Urothelium cell line (cell line): ENCODE measurements around the gene RIN2.

Experiments used
- DNase-seq: peaks from one replicate; pipeline ENCODE4 v3.0.0; 2011; ENCODE audit warnings: low spot score, mixed read lengths
- FAIRE-seq: peaks from 2 replicates; lab custom pipeline; 2011; peaks lifted over from hg19 to GRCh38; lab: Jason Lieb, UNC

Gene RIN2

GRCh38 chr20:19758133-19758500, at the start of gene RIN2:
RIN2 (plus strand) TSS chr20:19758258; CDS start chr20:19889602, 131,344 bp downstream.
- FAIRE-seq: no peak
- peak; percentile 76 for DNase-seq

GRCh38 chr20:19709635-19710335, 48.3 kb upstream of the RIN2 start:
- FAIRE-seq (no peak), DNase-seq (no peak)

DNA sequence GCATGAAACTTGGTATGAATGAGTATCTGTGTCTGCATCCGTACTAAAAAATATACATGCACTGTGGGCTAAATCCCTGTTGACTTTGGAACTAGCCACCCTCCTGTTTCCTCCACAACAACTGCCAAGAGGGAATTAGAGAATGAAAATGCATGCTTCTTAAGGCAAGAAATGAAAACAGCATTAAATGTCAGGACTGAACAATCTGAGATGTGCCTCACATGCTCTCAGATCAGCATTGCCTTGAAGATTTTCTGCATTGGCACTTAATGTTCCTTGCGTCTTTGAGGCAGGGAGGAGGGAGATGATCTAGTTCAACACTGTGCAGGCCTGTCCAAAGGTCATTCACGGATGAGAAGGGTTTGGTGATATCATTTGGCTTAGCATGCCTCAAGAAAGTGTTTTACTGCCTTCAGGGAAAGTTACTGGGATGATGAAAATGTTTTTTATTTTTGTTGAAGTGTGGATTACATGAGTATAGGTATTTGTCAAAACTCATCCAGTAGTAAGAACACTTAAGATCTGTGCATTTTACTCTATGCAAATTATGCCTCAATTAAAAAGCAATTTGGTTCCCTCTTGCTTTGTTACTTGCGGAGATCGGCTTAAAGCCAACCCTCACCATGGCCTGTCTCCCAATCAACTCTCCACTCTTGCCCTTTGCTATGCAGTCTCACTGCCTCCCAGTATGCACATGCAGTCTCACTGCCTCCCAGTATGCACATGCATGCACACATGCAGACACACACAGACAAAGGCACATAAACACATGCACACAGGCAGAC, 47.5 kb upstream of the RIN2 start:
- no peak for FAIRE-seq

DNA sequence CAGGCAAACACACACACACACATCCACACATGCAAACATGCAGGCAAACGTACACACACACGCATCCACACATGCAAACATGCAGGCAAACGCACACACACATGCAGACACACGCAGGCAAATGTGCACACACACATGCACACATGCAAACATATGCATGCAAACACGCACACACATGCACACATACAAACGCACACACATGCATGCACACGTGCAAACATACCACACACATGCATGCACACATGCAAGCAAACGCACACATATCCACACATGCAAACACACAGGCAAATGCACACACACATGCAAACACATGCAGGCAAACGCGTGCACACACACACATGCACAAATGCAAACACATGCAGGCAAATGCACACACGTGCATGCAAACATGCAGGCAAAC, 46.9 kb upstream of the RIN2 start:
- DNase-seq: no peak
- peak; percentile 93 for FAIRE-seq

More for the DNA sequence above, 47.5 kb upstream of the RIN2 start:
- DNase-seq: no peak

GRCh38 chr20:19712721-19713260, 45.3 kb upstream of the RIN2 start:
- DNase-seq: no peak
- no peak for FAIRE-seq

DNA sequence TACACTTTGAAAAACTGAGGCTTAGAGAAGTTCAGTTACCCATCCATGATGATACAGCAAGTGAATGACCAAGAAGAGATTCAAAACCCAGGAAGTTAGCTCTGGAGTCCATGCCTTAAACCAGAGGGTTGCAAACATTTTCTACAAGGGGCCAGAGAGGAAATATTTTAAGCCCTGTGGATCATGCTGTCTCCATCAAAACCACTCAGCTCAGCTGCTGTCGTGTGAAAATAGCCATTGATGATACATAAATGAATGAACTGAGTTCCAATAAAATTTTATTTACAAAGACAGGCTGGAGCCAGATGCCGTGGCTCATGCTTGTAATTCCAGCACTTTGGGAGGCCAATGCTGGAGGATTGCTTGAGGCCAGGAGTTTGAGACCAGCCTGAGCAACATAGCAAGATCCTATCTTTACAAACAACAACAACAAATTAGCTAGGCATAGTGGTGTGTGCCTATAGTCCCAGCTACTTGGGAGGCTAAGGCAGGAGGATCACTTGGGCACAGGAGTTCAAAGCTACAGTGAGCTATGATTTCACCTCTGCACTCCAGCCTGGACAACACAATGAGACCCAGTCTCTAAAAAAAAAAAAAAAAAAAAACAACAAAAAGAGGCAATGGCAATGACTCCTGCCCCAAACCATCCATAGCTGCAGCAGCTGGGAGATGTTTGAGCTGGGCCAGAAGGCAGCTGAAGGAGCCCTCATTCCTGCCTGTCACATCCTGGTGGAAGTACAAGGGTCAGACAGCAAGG, 44.1 kb upstream of the RIN2 start:
- DNase-seq (no peak), FAIRE-seq (no peak)

GRCh38 chr20:19714579-19714840, 43.5 kb upstream of the RIN2 start:
- FAIRE-seq (no peak), DNase-seq (no peak)

DNA sequence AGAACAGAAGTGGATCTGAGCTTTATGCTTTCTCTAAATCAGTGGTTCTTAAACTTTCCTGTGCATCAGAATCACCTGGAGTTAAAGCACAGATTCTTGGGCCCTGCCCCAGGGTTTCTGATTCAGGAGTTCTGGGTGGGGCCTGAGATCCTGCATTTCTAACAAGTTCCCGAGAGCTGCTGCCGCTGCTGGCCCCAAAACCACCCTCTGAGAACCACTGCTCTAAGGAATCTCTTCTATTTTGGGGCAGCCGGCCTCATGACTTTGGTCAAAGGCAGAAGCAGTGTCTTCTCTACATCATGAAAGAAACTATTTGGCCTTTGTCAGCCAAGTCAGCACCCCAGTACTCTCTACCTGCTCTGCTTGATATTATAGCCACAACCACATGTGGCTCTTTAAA, 42.1 kb upstream of the RIN2 start:
- DNase-seq (no peak), FAIRE-seq (no peak)

GRCh38 chr20:19718880-19719279, 39.2 kb upstream of the RIN2 start:
- DNase-seq: no peak
- FAIRE-seq: no peak

DNA sequence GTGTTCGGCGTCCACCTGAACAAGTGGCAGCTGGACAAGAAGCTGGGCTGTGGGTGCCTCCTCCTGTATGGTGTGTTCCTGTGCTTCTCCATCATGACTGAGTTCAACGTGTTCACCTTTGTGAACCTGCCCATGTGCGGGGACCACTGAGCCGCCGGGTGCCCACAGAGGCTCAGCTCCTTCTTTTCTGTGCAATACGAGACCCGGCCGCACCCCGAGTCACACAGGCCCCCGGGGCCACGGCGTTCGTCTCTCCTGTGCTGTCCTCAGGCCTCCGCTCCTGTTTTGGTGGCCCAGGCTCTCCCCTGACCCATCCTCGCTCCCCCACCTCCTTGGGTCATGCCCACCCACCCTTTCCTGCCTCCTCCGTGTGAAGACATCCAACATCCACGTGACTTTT, 37.1 kb upstream of the RIN2 start:
- DNase-seq: no peak
- no peak for FAIRE-seq

DNA sequence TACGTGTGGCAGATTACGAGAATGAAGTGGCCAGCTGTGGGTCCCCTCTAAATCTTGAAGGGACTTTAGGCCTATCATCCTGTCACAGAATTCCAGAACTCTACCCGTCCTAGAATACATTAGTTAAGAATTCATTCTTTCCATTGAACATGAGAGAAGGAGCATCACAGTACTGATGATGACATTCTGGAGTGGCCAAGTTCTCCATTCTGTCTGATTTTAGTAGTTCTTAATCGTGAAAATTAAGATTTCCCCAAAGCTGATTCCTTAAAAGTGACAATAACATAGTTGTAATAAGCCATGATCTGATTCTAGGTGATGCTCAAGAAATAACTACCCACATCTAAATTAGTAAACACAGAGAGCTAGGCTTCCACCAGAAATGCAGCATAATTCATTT, 35.0 kb upstream of the RIN2 start:
- no peak for FAIRE-seq
- no peak for DNase-seq

- no peak for FAIRE-seq
- DNase-seq: no peak
Measured at GRCh38 chr20:19723813-19724430, 34.1 kb upstream of the RIN2 start.

GRCh38 chr20:19725373-19725772, 32.7 kb upstream of the RIN2 start:
- no peak for FAIRE-seq
- no peak for DNase-seq

DNA sequence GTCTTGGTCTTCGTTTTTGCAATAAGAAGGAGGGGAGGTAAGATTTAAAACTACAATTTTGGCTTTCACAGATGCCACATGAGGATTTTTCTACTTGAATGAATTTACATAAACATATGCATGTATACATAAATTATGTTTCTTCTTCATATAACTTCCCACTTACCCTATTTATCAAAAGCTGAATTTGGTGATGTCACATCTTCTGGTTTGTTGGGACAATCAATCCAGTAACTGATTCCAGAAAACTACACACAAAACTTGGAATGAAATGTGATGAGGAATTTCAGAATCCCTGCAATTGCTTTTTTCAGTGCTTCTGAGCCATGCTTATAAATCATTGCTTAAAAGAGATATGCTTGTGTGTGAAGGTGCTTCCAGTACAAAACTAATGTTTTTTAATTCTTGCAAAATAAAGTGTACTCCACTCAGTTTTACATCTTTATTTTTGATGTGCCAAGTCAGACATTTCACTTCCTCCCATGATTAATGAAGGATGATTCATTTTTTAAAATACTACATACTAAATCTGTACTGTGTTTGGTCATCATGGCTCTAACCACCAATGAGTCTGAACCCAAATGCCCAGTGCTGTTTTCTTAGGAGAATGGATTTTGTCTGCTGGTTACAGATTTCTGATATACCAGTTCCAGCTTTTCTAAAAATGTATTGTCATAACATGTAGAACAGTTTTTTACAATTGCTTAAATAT, 32.1 kb upstream of the RIN2 start:
- FAIRE-seq (no peak), DNase-seq (no peak)

GRCh38 chr20:19727251-19727847, 30.7 kb upstream of the RIN2 start:
- DNase-seq (no peak), FAIRE-seq (no peak)

DNA sequence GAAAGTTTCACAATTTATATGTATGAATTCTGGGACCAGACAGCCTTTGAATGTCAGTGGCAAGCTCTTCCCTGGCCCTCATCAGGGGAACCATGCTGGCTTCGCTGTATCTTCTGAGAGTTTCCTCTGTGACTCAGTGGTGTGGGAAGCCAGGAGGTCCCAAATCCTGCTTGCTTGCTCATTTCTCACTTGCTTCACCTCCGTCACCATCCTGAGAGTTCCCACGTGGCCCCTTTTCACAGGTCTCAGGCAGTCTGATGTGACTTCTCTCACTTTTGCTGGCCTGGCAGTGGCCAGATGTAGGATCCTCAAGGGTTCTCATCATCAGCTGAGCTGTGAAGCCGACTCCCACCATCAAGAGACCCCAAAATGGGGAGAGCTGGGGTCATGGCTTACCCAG, 28.4 kb upstream of the RIN2 start:
- FAIRE-seq: no peak
- DNase-seq: no peak

DNA sequence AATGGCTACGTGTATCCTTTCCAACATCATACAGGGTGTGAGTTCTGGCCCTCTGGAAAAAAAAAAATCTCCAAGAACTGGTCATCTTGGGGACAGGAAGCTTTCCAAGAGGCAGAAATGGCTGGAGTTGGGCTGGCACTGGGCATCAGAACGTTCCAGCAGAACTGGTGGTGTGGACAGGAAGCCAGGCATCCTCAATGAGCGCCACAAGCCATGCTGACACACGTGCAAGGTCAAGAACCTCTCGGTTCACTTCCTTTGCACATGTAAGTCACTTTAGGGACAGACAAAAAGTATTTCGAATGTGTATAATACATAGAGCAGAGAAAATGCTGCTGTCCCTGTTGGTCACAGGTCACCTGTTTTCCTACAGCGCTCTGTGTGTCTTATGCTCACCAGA, 27.4 kb upstream of the RIN2 start:
- FAIRE-seq (no peak), DNase-seq (no peak)

DNA sequence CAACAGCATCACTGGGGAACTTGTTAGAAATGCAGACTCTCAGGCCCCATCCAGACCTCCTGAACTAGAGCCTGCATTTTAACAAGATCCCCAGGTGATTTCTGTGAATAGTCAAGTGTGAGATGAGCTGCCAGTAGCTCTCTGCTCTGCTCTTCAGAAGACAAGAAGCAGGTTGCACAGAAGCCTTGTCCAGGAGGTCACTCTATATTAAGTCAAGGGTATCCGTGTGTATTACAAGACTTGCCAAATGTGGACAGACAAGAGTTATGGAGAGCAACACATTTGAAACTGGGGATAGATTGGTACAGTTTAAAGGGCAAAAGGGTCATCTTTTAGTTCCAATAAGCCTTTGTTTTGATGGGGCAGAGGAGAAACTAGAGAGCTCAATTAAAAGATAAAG, 23.2 kb upstream of the RIN2 start:
- FAIRE-seq (no peak), DNase-seq (no peak)

DNA sequence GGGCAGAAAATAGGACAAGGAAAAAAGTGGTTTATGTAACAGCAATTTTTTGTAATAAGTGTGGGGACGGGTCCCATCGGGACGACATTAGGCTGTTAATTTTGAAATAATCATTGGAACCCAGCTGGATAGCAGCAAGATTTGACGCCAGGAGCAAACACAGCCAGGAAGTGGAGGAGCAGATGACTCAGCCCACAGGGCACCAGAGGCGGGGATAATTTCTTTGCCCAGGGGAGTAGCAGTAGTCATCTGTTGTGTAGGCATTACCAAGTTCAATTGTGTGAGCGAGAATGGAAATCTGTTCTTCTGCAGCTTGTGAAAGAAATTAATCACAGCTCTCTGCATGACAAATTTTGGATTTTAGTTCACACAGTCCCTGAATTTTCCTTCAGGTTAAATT, 22.6 kb upstream of the RIN2 start:
- DNase-seq: peak; percentile 88
- FAIRE-seq: no peak

GRCh38 chr20:19737025-19737424, 21.0 kb upstream of the RIN2 start:
- no peak for DNase-seq
- FAIRE-seq: peak; percentile 53
